ENCODE measurements around the gene UCP3. TPM values are rescaled to one million over a fixed set of nuclear protein-coding genes. Genes with fewer than 3 reads are reported as not detected.

UCP3 gene
- polyA plus RNA-seq, 4 donors = 1.4 to 5.3 (median 3.0) TPM

- no peak for DNase-seq (ENCODE audit: low read depth in 4 of 4, low spot score in 2 of 4)
Measured at GRCh38 chr11:74019104-74019738, 10.3 kb upstream of the UCP3 start.

GRCh38 chr11:74018331-74019005 lies 9.6 kb upstream of the UCP3 start:
- peak in 1 of 4 donors; percentile 12 for DNase-seq (ENCODE audit: low read depth in 4 of 4, low spot score in 2 of 4)

- no peak for DNase-seq (ENCODE audit: low read depth in 4 of 4, low spot score in 2 of 4)
Measured at GRCh38 chr11:74017631-74018030, 8.7 kb upstream of the UCP3 start.

DNA sequence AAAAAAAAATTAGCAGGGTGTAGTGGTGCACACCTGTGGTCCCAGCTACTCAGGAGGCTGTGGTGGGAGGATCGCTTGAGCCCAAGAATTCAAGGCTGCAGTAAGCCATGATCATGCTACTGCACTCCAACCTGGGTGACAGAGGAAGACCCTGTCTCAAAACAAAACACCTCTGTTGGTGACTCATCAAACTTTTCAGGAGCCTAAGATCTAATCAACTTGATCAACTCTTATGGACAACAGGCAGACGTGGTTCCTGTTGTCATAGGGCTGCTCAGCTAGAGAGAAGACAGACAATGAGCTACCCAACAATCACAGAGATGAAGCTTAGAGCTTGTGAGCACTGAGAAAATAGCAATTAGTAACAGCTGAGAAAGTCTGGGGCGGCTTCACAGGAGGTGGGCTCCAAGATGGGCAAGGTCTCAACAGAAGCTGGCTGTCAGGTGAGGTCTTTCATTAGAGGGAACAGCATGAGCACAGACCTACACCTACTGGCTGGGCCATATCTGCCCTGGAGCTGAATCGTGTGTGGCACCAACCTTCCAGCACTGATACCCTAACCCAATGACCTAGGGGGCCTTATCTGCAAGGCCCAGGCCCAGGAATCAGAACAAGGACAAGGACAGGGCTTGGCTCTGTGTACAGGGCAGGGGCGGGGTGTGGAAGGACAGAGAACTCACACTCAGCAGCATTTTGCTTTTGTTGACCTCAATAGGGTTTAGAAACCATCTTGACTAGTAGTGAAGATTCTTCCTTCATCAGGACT lies 7.2 kb upstream of the UCP3 start:
- DNase-seq (ENCODE audit: low read depth in 4 of 4, low spot score in 2 of 4) = no peak

DNA sequence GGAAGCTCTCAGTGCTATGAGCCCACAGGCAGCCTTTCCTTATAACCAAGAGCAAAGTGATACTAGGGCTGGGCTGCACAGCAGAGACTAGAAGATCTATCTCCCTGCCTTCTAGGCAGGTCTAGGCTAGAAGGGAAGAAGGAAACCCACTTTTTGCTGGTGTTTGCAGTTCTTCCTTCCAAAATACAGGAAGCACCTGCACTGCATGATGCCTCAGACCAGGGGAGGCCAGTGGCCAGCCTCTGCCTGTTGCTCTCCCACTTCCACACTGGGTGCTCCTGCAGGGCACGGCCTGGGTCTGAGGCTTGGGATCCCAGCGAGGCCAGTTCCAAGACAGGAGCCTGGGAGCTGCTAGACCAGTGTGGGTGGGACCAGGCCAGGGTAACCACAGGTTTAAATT lies 6.0 kb upstream of the UCP3 start:
- no peak for DNase-seq (ENCODE audit: low read depth in 4 of 4, low spot score in 2 of 4)

- no peak for DNase-seq (ENCODE audit: low read depth in 4 of 4, low spot score in 2 of 4)
Measured at GRCh38 chr11:74013141-74013540, 4.3 kb upstream of the UCP3 start.

GRCh38 chr11:74012074-74012809 lies 3.4 kb upstream of the UCP3 start:
- no peak for DNase-seq (ENCODE audit: low read depth in 4 of 4, low spot score in 2 of 4)

- no peak for DNase-seq (ENCODE audit: low read depth in 4 of 4, low spot score in 2 of 4)
Measured at GRCh38 chr11:74011360-74012073, 2.6 kb upstream of the UCP3 start.

- DNase-seq (ENCODE audit: low read depth in 4 of 4, low spot score in 2 of 4) = no peak
Measured at GRCh38 chr11:74010306-74011300, 1.7 kb upstream of the UCP3 start.

DNA sequence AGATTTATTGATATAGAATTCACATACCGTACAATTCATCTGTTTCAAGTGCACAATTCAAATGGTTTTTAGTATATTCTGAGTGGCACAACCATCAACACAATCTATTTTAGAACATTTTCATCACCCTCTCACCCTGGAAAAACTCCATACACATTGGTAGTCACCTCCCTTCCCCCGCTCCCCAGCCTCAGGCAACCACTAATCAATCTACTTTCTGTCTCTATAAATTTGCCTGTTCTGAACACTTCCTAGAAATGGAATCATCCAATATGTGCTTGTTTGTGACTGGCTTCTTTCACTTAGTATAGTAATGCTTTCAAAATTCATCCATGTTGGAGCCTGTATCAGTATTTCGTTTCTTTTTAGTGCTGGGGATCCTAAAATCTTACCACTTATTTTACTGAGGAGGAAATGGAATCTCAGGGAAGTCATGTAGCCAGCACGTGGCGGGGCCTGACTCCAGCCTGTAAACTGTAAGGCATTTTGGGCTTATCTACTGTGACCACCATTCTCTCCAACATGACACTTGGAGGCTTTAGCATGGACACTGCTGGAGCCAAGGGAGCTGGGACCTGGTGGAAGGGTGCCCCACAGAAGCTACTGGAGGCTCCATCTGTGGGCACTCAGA lies 905 bp upstream of the UCP3 start:
- no peak for DNase-seq (ENCODE audit: low read depth in 4 of 4, low spot score in 2 of 4)

DNA sequence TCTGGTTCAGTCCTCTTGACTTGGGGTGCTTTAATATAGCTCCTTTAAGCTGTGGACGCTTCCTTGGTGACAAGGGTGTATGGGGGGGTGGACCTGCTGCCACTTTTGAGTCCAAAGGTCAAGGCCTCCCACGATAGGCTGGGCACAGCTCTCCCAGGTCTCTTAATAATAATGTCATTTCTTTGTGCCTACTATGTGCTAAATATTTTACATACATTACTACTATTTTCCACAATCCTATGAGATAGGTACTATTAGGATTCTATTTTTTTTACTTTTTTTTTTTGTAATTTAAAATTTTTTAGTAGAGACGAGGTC lies 304 bp upstream of the UCP3 start:
- no peak for DNase-seq (ENCODE audit: low read depth in 4 of 4, low spot score in 2 of 4)

DNA sequence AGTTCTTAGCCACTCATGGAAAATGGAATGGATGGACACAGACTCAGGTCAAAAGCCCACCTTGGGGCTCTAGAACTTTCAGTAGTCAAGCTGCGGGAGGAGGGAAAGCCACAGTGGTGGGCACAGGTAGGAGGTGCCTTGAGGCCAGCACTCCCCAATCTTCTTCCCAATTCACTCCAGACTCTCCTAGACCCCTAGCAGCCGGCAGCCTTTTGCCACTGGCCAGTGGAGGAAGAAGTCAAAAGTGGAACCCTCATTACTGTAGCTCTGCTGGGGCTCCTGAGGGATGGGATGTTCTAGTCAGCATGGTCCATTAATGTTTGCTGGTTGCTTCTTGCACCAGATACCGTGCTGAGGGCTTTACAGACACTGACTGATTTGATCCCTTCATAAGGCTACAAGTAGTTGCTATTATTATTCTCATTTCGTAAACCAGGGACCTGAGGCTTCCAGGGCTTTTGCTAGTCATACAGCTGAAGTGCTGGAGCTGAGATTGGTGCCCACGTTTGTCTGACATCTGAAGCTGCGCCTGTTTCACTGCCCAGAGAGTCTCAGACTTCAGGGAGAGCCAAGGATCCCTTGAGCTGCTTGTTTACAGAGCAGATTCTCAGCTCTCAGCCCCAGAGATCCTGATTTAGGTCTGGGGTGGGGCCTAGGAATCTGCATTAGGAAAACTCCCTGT lies 1.1 kb downstream of the UCP3 start:
- no peak for DNase-seq (ENCODE audit: low read depth in 4 of 4, low spot score in 2 of 4)

- DNase-seq (ENCODE audit: low read depth in 4 of 4, low spot score in 2 of 4) = no peak
Measured at GRCh38 chr11:74006743-74007304, 2.1 kb downstream of the UCP3 start.

- no peak for DNase-seq (ENCODE audit: low read depth in 4 of 4, low spot score in 2 of 4)
Measured at GRCh38 chr11:74005721-74006517, 3.0 kb downstream of the UCP3 start.

DNA sequence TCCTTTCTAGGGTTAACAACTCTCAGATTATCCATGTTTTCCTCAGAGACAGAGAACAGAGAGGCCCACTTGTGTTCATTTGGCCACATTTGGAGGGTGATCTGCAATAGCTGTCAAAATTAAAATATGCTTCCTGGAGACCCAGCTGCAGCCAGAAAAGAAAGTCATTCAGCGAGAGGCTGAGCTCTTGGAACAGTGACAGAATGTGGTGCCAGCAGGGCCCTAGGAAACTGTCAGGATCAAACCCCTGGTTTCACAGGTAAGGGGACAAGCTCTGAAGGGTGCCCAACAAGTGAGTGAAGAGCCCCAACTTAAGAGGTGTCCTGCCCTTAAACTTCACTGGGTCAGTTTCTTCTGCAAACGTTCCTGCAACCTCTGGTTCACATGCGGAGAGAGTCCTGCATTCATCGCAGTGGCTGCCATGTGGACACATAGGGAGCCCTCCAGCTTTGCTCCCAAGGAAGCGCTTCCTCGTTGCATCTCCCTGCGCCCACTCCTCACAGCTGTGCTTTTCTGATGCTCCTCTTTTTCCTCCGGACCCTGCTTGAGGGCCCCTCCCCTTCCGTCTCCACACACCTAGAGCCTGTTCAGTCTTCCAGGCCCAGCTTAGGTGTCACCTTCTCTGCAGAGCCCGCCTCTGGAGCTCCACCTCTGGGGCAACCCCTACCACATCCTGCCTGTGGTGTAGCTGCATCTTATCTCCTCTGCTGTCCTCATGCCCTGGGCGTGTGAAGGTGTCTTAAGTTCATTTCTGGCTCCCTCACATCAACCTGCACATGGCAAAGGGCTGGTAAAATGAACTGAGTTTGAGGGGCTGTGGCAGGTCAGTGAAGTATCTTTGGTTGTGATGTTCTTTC lies 3.9 kb downstream of the UCP3 start:
- no peak for DNase-seq (ENCODE audit: low read depth in 4 of 4, low spot score in 2 of 4)

DNA sequence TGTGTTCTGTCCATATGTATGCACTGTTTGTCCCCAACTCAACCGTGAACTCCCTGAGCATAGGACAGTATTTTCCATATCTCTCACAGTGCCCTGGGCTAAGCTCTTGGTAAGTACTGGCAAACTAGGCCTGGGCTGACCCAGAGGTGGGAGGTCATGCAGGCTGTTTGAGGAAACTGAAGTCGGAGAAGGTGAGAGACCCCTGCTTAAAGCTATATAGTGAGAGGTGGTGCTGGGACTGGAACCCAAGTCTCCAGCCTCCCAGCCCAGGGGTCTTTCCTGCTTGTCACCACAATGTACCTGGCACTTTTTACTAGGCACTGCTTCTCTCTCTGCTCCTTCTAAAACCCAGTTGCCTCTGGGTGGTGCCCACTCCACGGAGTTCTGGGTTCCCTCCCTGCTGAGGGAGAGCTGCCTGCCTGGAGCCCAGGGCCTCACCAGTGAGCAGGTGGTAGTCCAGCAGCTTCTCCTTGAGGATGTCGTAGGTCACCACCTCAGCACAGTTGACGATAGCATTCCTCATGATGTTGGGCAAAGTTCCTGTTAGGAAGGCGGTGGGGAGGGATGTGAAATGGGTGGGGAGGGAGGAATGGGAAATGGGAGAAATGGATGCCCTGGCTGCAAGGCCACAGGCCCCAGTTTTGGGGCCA lies 4.7 kb downstream of the UCP3 start:
- no peak for DNase-seq (ENCODE audit: low read depth in 4 of 4, low spot score in 2 of 4)
